Glutamatergic neuron (in vitro differentiated cells): ENCODE data around the gene NDUFS8. TPM values are rescaled to one million over a fixed set of nuclear protein-coding genes. Genes with fewer than 3 reads are reported as not detected.
A peak's percentile ranks its signal among the peaks of the same experiment; 100 is the strongest.

Experiments
- DNase-seq: peaks from one replicate; pipeline ENCODE4 v3.0.0; 2022
- H3K27ac Mint-ChIP-seq: one replicate; pipeline ENCODE4 v1.8.0; 2020; ENCODE audit warnings: mild to moderate bottlenecking, mixed read lengths, inconsistent platforms; ENCODE audit not compliant: unreplicated experiment
- H3K27me3 Mint-ChIP-seq: one replicate; pipeline ENCODE4 v1.8.0; 2020; ENCODE audit warnings: mild to moderate bottlenecking, moderate library complexity, mixed read lengths, inconsistent platforms; ENCODE audit not compliant: unreplicated experiment
- H3K36me3 Mint-ChIP-seq: one replicate; pipeline ENCODE4 v1.8.0; 2020; ENCODE audit warnings: mild to moderate bottlenecking, mixed read lengths, inconsistent platforms; ENCODE audit not compliant: unreplicated experiment
- H3K4me1 Mint-ChIP-seq: one replicate; pipeline ENCODE4 v1.8.0; 2020; ENCODE audit warnings: mild to moderate bottlenecking, low read depth, mixed read lengths, inconsistent platforms; ENCODE audit not compliant: unreplicated experiment
- H3K4me3 Mint-ChIP-seq: one replicate; pipeline ENCODE4 v1.8.0; 2020; ENCODE audit warnings: mild to moderate bottlenecking, mixed read lengths, inconsistent platforms; ENCODE audit not compliant: unreplicated experiment
- H3K9me3 Mint-ChIP-seq: one replicate; pipeline ENCODE4 v1.8.0; 2020; ENCODE audit warnings: mild to moderate bottlenecking, moderate library complexity, mixed read lengths, inconsistent platforms; ENCODE audit not compliant: unreplicated experiment
- total RNA-seq: library from RNA; stranded (reverse); fragmentation: NEBNext Ultra II Directional; extraction: Animal tissue kit (Norgen Biotek cat#: 25700); gene quantifications from one replicate; pipeline ENCODE4 v1.2.1, GENCODE V29; 2021; ENCODE audit not compliant: unreplicated experiment
- TF ChIP-seq, protein P1 (sequence below): fragments of 200-600 bp; sonication (generic); IDR thresholded peaks from one replicate; pipeline ENCODE4 v1.5.0; 2021; ENCODE audit not compliant: partially characterized antibody, unreplicated experiment

Gene NDUFS8
- total RNA-seq, 1 donor from 2014 or later = 136 TPM

- peaks cover 4% of the 10 kb centered on the region for H3K9me3 Mint-ChIP-seq
- peak; percentile 14 for DNase-seq
- H3K4me3 Mint-ChIP-seq = no peak overlapping the region
- no peaks in the 10 kb centered on the region for H3K36me3 Mint-ChIP-seq
- H3K4me1 Mint-ChIP-seq = peaks cover 7% of the 10 kb centered on the region
- no peak overlapping the region for H3K27ac Mint-ChIP-seq
- TF ChIP-seq, protein P1, sequence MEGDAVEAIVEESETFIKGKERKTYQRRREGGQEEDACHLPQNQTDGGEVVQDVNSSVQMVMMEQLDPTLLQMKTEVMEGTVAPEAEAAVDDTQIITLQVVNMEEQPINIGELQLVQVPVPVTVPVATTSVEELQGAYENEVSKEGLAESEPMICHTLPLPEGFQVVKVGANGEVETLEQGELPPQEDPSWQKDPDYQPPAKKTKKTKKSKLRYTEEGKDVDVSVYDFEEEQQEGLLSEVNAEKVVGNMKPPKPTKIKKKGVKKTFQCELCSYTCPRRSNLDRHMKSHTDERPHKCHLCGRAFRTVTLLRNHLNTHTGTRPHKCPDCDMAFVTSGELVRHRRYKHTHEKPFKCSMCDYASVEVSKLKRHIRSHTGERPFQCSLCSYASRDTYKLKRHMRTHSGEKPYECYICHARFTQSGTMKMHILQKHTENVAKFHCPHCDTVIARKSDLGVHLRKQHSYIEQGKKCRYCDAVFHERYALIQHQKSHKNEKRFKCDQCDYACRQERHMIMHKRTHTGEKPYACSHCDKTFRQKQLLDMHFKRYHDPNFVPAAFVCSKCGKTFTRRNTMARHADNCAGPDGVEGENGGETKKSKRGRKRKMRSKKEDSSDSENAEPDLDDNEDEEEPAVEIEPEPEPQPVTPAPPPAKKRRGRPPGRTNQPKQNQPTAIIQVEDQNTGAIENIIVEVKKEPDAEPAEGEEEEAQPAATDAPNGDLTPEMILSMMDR = no peak
- peaks cover 9% of the 10 kb centered on the region for H3K27me3 Mint-ChIP-seq
These were observed 2.7 kb downstream of the NDUFS8 start for GRCh38 chr11:68032997-68033707.

DNA sequence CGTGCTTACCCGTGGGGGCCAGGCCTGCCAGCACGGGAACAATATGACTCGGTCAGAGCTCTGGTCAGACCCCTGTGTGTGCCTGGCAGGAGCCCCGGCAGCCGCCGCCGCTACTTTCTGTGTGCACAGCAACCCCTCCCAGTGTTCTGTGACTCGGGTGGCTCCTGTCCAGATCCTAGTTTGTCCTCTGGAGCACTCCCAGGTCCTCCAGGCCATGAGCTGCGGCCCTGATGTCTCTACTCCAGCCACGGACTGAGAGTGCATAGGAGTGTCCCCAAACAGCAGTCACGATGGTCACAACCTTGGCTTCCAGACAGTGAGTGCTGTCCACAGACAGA, 3.2 kb downstream of the NDUFS8 start:
- no peak for DNase-seq
- TF ChIP-seq, protein P1 = no peak
- no peak overlapping the region for H3K27ac Mint-ChIP-seq
- H3K9me3 Mint-ChIP-seq = peaks cover 4% of the 10 kb centered on the region
- peaks cover 9% of the 10 kb centered on the region for H3K27me3 Mint-ChIP-seq
- no peaks in the 10 kb centered on the region for H3K36me3 Mint-ChIP-seq
- no peak overlapping the region for H3K4me3 Mint-ChIP-seq
- peaks cover 7% of the 10 kb centered on the region for H3K4me1 Mint-ChIP-seq

GRCh38 chr11:68035266-68035876, 4.9 kb downstream of the NDUFS8 start:
- DNase-seq = peak; percentile 14
- Mint-ChIP-seq H3K4me1 (peaks cover 6% of the 10 kb centered on the region), H3K9me3 (peaks cover 2% of the 10 kb centered on the region), H3K27me3 (peaks cover 4% of the 10 kb centered on the region), H3K36me3 (no peaks in the 10 kb centered on the region), H3K4me3 (no peak overlapping the region), H3K27ac (no peak overlapping the region)
- TF ChIP-seq, protein P1 = no peak

- Mint-ChIP-seq H3K9me3 (peaks cover 2% of the 10 kb centered on the region), H3K27me3 (peaks cover 4% of the 10 kb centered on the region), H3K36me3 (no peaks in the 10 kb centered on the region), H3K27ac (no peak overlapping the region), H3K4me1 (peaks cover 6% of the 10 kb centered on the region), H3K4me3 (no peak overlapping the region)
- DNase-seq = peak; percentile 11
- TF ChIP-seq, protein P1 = no peak
These were observed 5.7 kb downstream of the NDUFS8 start for GRCh38 chr11:68036141-68036716.

DNA sequence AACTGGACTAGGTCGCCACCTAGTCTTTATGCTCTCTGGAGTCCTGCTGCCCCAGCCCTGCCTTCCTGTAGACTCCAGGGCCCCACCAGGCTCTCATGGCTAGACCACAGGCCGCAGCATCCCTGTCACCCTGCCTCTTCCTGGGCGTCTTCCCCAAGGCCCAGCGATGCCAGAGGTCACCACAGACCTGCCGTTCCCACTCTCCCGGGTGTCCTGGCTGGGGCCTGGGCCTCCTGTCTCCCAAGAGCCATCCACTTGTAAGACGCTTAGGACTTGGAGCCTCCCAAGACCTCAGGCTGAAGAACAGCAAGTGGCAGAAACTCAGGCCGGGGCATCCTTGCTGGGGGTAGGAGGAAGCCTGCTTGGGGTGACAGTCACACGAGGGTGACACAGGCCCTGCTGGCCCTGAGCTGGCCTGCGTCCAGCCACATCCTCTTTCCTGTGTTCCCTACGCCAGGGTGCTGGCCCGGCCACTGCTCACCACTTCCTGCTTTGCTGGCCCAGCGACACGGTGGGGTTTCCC, 6.3 kb downstream of the NDUFS8 start:
- no peaks in the 10 kb centered on the region for H3K36me3 Mint-ChIP-seq
- TF ChIP-seq, protein P1 = no peak
- H3K4me3 Mint-ChIP-seq = no peak overlapping the region
- H3K4me1 Mint-ChIP-seq = peaks cover 3% of the 10 kb centered on the region
- peak overlapping the region; percentile 22 for H3K27ac Mint-ChIP-seq
- peaks cover 3% of the 10 kb centered on the region for H3K27me3 Mint-ChIP-seq
- DNase-seq = peak; percentile 14
- H3K9me3 Mint-ChIP-seq = peaks cover under 1% of the 10 kb centered on the region
